OCI-LY1 (cell line): ENCODE results near the gene PTPRT.

Source experiments
- H2AFZ ChIP-seq: fragments of 200-600 bp; sonication (generic), shearing (Covaris generic); 2 replicates; pipeline ENCODE4 v1.6.0; 2014; ENCODE audit warnings: antibody characterized with exemption, mild to moderate bottlenecking, low read length
- H3F3A ChIP-seq: fragments of 200-600 bp; sonication (generic), shearing (Covaris generic); 2 replicates; pipeline ENCODE4 v1.6.0; 2014; ENCODE audit warnings: mild to moderate bottlenecking, antibody characterized with exemption, low read length, moderate library complexity; ENCODE audit not compliant: insufficient read depth
- H3K27ac ChIP-seq: fragments of 200-600 bp; sonication (generic); 2 replicates; pipeline ENCODE4 v1.5.1; 2014; ENCODE audit warnings: low read length, mixed run types, mild to moderate bottlenecking, low read depth; ENCODE audit not compliant: poor library complexity, severe bottlenecking
- H3K27me3 ChIP-seq: fragments of 200-600 bp; sonication (generic); 2 replicates; pipeline ENCODE4 v1.6.0; 2014; ENCODE audit warnings: antibody characterized with exemption, mild to moderate bottlenecking, low read length, moderate library complexity; ENCODE audit not compliant: insufficient read depth
- H3K36me3 ChIP-seq: fragments of 200-600 bp; sonication (generic); 2 replicates; pipeline ENCODE4 v1.6.1; 2014; ENCODE audit warnings: mild to moderate bottlenecking, antibody characterized with exemption, low read length, moderate library complexity, mixed read lengths; ENCODE audit not compliant: insufficient read depth
- H3K4me1 ChIP-seq: fragments of 200-600 bp; sonication (generic); 2 replicates; pipeline ENCODE4 v1.5.1; 2014; ENCODE audit warnings: mild to moderate bottlenecking, low read length, moderate library complexity; ENCODE audit not compliant: insufficient read depth, severe bottlenecking
- H3K4me2 ChIP-seq: fragments of 200-600 bp; sonication (generic), shearing (Covaris generic); 2 replicates; pipeline ENCODE4 v1.6.1; 2014; ENCODE audit warnings: low read length
- H3K4me3 ChIP-seq: fragments of 200-600 bp; sonication (generic); 2 replicates; pipeline ENCODE4 v1.5.1; 2014; ENCODE audit warnings: low read length, low read depth, mild to moderate bottlenecking, mixed read lengths; ENCODE audit not compliant: poor library complexity, severe bottlenecking
- H3K79me2 ChIP-seq: fragments of 200-600 bp; shearing (Covaris generic); 2 replicates; pipeline ENCODE4 v1.6.1; 2016; ENCODE audit warnings: mixed run types, low read length, mixed read lengths; ENCODE audit not compliant: insufficient read depth
- H3K9ac ChIP-seq: fragments of 200-600 bp; sonication (generic), shearing (Covaris generic); 2 replicates; pipeline ENCODE4 v1.6.1; 2014; ENCODE audit warnings: mild to moderate bottlenecking, low read length, mixed read lengths
- H3K9me2 ChIP-seq: fragments of 200-600 bp; sonication (generic), shearing (Covaris generic); 2 replicates; pipeline ENCODE4 v1.6.1; 2014; ENCODE audit warnings: low read depth, mild to moderate bottlenecking, low read length, mixed read lengths
- H3K9me3 ChIP-seq: fragments of 200-600 bp; shearing (Covaris generic); 2 replicates; pipeline ENCODE4 v1.6.1; 2014; ENCODE audit warnings: low read length, mixed read lengths
- H4K20me1 ChIP-seq: fragments of 200-600 bp; sonication (generic), shearing (Covaris generic); 2 replicates; pipeline ENCODE4 v1.6.0; 2016; ENCODE audit warnings: mild to moderate bottlenecking, low read length; ENCODE audit not compliant: insufficient read depth
- CTCF ChIP-seq: fragments of 200-600 bp; sonication (generic), shearing (Covaris generic); IDR thresholded peaks from 2 replicates; pipeline ENCODE4 v1.5.1; 2017; ENCODE audit warnings: mild to moderate bottlenecking, antibody characterized with exemption, low read length, moderate library complexity, mixed read lengths
- EZH2 ChIP-seq: fragments of 200-600 bp; sonication (generic), shearing (Covaris generic); IDR thresholded peaks from 2 replicates; pipeline ENCODE4 v1.8.0; 2017; ENCODE audit warnings: borderline replicate concordance, mixed run types, mild to moderate bottlenecking, antibody characterized with exemption, low read length, moderate library complexity, mixed read lengths

The PTPRT gene

GRCh38 chr20:42272516-42272915 lies 917.2 kb downstream of the PTPRT start:
- Histone ChIP-seq H3K9me3 (no peaks in the 10 kb centered on the region), H3K9me2 (no peaks in the 10 kb centered on the region), H3K27me3 (no peaks in the 10 kb centered on the region), H3K4me2 (no peak overlapping the region), H3K27ac (no peak overlapping the region), H4K20me1 (no peaks in the 10 kb centered on the region), H3K4me1 (no peaks in the 10 kb centered on the region), H3F3A (no peaks in the 10 kb centered on the region), H3K36me3 (no peaks in the 10 kb centered on the region), H2AFZ (no peak overlapping the region), H3K79me2 (no peaks in the 10 kb centered on the region), H3K4me3 (no peak overlapping the region), H3K9ac (no peak overlapping the region)
- TF ChIP-seq CTCF (no peak), EZH2 (no peak)

GRCh38 chr20:42270539-42270938 lies 919.2 kb downstream of the PTPRT start:
- Histone ChIP-seq H3K9ac (no peak overlapping the region), H3K27ac (no peak overlapping the region), H3K36me3 (no peaks in the 10 kb centered on the region), H3F3A (no peaks in the 10 kb centered on the region), H3K79me2 (no peaks in the 10 kb centered on the region), H3K4me3 (no peak overlapping the region), H3K9me3 (no peaks in the 10 kb centered on the region), H3K9me2 (no peaks in the 10 kb centered on the region), H3K4me1 (no peaks in the 10 kb centered on the region), H2AFZ (no peak overlapping the region), H3K27me3 (no peaks in the 10 kb centered on the region), H4K20me1 (no peaks in the 10 kb centered on the region), H3K4me2 (no peak overlapping the region)
- TF ChIP-seq CTCF (no peak), EZH2 (no peak)

- no peak overlapping the region for H3K9ac ChIP-seq
- H3K9me3 ChIP-seq: no peaks in the 10 kb centered on the region
- no peaks in the 10 kb centered on the region for H3K27me3 ChIP-seq
- H3K27ac ChIP-seq: no peak overlapping the region
- H3K79me2 ChIP-seq: no peaks in the 10 kb centered on the region
- H3F3A ChIP-seq: no peaks in the 10 kb centered on the region
- no peaks in the 10 kb centered on the region for H4K20me1 ChIP-seq
- H3K36me3 ChIP-seq: no peaks in the 10 kb centered on the region
- TF ChIP-seq EZH2 (no peak), CTCF (no peak)
- H2AFZ ChIP-seq: no peak overlapping the region
- H3K4me3 ChIP-seq: no peak overlapping the region
- no peaks in the 10 kb centered on the region for H3K9me2 ChIP-seq
- H3K4me2 ChIP-seq: no peak overlapping the region
- H3K4me1 ChIP-seq: no peaks in the 10 kb centered on the region
Observed at GRCh38 chr20:42267793-42268384, 921.8 kb downstream of the PTPRT start.
